DMS114 treated with DMSO at 0.1 percent for 48 hours (cell line): ENCODE results near the gene PTH.

Experiments
- DNase-seq: peaks from one replicate; lab custom pipeline; 2025; ENCODE audit not compliant: unreplicated experiment; lab: John Stamatoyannopoulos, UW

PTH gene

GRCh38 chr11:13449522-13449921, 46.3 kb downstream of the PTH start:
- DNase-seq, result no peak

GRCh38 chr11:13448876-13449275, 46.9 kb downstream of the PTH start:
- no peak for DNase-seq

- no peak for DNase-seq
Observed at GRCh38 chr11:13446444-13446843, 49.4 kb downstream of the PTH start.

- no peak for DNase-seq
Observed at GRCh38 chr11:13445588-13445987, 50.2 kb downstream of the PTH start.
